GM15510 (cell line): ENCODE measurements around the gene RAP1B.

Source experiments
- POLR2A ChIP-seq: IDR thresholded peaks from 3 replicates; pipeline ENCODE4 v1.6.1; 2011; ENCODE audit warnings: borderline replicate concordance; ENCODE audit not compliant: insufficient read length; ENCODE audit errors: extremely low read depth

The RAP1B gene

GRCh38 chr12:68591734-68592418, 18.8 kb upstream of the RAP1B start:
- no peak for TF ChIP-seq POLR2A

DNA sequence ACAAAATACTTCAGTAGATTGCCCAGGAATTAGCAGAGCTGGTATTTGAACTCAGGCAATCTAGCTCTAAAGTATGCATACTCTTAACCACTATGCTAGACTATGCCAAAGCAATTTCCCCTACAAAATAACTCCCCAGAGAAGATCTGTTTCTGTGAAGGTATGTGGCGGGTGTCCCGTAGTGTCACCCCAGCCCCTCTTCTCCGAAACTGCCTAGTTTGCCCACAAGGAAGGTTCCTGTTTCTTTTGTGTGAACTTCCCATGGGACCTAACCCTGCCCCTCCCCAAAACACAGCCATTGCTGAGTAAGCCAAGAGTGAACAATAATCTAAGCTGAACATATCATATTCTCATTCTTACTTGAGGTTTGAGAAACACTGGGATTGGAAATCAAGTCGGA, 15.5 kb upstream of the RAP1B start:
- TF ChIP-seq POLR2A = no peak

GRCh38 chr12:68601767-68602166, 8.9 kb upstream of the RAP1B start:
- TF ChIP-seq POLR2A = no peak

DNA sequence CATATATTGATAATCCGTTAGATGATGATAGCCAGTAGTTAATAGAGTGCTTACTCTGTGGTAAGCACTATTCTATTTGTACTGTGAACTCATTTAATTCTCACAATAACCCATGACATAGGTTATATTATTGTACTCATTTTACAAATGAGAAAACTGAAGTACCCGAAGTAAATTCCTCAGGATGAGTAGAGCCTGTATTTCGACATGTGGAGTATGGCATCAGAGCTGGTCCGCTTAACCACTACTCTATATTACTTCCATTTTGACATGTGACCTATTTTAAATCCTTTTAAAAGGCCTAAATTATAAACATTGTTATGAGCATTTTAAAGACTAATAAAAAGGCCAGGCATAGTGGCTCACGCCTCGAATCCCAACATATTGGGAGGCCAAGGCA, 8.0 kb upstream of the RAP1B start:
- no peak for TF ChIP-seq POLR2A

DNA sequence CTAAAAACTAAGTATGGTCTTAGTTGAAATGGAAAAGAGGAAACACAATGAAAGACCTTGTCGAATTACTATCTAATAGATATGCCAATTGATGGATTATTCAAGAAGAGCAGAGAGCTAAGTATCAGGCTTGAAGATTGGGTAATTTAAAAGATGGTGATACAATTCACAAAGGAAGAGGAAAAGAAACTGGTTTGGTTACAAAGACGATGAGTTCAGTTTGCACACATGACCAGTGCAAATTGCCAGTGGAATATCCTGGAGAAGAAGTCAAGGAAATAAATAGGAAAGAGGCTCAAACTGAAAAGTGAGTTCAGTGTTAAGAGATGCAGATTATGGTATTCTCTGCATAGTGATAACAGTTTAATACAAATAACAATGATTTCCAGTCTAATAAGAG, 2.5 kb upstream of the RAP1B start:
- no peak for TF ChIP-seq POLR2A

- TF ChIP-seq POLR2A = no peak
Observed at GRCh38 chr12:68609998-68610369, 715 bp upstream of the RAP1B start.

DNA sequence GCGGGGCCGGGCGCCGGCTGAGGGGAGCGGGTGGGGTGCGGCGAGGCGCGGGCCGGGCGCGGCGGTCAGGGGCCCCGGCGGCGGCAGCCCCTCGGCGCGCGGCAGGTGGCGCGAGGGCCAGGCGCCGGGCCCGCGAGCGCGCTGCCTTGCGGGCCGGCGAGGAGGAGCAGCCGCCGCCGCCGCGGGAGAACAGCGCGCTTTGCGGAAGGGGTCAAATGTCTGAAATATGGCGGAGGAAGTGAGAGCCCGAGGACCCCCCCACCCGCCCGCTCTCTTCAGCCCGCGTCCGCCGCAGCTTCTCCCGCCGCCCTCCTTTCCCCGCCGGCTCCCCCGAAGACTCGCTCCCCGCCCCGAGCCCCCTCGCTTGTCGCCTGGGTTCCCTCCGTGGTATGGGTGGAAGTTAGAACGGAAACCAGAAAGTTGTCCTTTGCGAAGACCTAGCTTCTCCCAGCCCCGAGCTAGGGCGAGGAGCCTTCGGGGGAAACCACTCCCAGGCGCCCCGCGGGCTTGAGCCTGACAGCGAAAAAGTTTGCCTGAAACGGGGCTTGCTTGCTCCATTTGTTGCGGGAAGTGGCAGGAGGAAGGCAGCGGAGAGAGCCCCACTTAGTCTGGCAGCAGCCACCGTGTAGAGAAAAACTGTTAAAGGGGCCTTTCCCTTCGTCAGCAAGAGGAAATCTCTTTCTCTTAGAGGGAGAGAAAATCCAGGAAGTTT, 551 bp downstream of the RAP1B start:
- no peak for TF ChIP-seq POLR2A

GRCh38 chr12:68611806-68612160, 1.1 kb downstream of the RAP1B start:
- TF ChIP-seq POLR2A = no peak

DNA sequence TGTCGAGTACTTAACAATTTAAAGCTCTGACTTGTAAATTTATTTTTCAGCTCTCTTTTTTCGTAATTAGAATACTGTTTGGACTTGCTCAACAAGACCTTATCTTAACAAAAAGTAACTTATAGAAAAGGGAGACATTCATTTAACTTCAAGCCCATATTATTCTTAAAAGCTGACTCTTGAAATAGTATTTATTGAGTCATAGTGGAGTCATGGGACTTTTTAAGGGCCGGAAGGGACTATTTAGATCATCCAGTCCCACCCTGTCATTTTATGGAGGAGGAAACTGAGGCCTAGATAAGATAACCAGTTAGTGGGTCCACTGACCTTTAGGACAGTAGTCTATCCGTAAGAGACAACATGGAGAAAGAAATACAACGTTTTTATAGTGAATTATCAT, 1.5 kb downstream of the RAP1B start:
- no peak for TF ChIP-seq POLR2A

DNA sequence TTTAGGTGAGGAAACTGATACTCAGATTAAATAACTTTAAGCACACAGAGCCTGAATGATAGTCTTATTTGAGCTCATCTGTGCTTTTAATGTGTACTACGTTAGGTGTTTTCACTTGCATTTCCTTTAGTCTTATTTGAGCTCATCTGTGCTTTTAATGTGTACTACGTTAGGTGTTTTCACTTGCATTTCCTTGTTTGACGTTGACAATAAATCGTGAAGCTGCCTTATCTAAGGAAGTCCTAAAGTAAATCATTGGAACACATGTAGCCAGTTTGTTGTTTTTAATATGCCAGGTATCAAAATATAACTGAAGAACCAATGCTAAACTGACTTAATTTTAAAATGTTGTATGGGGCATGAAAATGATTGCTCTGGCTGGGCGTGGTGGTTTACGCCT, 2.0 kb downstream of the RAP1B start:
- TF ChIP-seq POLR2A = no peak

DNA sequence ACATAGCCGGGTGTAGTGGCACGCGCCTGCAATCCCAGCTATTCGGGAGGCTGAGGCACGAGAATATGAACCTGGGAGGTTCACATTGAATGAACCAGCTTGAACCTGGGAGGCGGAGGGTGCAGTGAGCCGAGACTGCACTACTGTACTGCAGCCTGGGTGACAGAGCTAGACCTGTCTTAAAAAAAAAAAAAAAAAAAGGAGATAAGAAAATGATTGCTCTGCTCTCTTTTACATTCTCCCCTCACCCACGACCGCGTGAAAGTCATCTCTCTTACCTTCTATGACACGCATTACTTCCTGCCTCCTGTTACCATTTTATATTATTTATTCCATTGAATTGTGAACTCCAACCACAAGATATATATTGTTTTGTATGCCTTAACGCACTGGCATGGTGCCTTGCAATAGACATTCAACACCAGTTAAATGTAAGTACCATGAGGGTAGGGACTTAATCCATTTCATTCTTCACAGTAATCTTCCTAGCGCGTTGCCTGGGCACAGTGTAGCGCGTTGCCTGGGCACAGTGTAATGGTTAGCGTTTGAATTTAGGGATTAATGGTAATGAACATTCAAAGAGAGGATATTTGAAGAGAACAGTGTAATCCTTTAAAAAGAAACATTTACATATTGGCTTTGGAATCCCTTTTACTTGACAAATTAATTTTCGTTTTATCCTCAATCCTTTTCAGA, 2.7 kb downstream of the RAP1B start:
- TF ChIP-seq POLR2A = no peak

DNA sequence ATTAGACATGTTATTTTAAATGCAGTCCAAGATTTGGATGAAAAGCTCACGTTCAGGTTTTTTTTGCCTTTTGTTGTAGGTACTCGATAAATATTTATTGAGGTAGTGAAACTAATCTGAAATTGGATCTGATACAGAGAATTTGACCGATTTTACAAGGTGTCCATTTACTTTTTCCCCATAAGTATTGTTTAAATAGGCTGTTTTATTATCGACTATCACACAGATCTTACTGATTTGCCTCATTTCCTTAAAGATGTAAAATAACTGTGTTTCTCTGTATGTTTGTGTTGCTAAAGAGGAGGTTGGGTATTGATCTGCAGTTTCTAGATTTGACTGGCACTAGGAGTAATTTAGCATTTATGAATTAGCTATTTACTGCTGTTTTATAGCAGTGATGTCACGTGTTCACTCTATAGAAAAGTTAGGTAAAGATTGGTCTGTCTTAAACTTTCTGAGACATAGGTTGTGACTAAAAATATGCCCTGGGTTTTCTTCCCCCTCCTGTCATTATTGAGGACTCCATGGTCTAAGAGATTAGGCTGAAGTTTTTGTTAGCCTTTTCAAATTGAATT, 3.5 kb downstream of the RAP1B start:
- no peak for TF ChIP-seq POLR2A

- TF ChIP-seq POLR2A = no peak
Observed at GRCh38 chr12:68614769-68615168, 4.1 kb downstream of the RAP1B start.

DNA sequence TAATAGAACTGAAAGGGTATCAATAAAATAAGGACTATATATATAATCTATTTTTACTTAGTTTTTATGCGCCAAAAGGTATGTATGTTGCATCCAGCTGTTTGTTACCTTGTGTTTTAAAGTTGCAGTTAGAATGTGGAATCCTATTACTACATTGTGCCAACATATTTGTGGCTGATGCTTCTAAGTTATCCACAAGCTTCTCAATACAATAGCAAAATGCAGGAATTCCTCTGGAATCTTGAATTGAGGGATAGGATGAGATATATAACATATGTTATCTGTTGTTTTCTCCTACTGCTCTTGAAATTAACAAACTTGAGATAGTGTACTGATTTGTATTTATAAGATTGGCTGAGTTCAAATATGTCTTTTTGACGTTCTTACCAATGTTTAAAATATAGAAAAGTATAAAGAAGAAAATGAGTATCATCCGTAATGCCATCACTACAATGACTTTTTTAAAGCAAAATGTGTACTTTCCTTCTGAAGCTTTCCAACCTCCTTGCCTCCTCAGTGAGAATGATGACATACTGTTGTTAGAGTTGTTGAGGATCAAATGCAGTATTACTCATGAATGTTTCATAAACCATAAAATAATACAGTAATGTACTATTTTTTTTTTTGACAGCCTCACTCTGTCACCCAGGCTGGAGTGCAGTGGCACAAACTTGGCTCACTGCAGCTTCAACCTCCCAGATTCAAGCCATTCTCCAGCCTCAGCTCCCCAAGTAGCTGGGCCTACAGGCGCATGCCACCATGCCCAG, 6.6 kb downstream of the RAP1B start:
- TF ChIP-seq POLR2A = no peak

- no peak for TF ChIP-seq POLR2A
Observed at GRCh38 chr12:68619541-68619940, 8.8 kb downstream of the RAP1B start.

- TF ChIP-seq POLR2A = no peak
Observed at GRCh38 chr12:68620519-68621471, 10.1 kb downstream of the RAP1B start.
